Measurements from ENCODE around the gene NPBWR2.

- no peak for TF ChIP-seq CTCF (IDR thresholded peaks at IDR 0.05)
- no peak for TF ChIP-seq POLR2A (IDR thresholded peaks at IDR 0.05)
These were observed 35.7 kb downstream of the NPBWR2 start for GRCh38 chr20:64071341-64072332.
